Mucosa of rectum (tissue), 2 donors: ENCODE data around the gene SLC30A10.

Experiments
- H3K27ac ChIP-seq, 2 donors: one replicate each; pipeline ENCODE4 v1.7.0; 2013; ENCODE audit warnings: inconsistent platforms in 2 of 2, low read depth in 2 of 2, low read length in 2 of 2
- H3K27me3 ChIP-seq, 2 donors: one replicate each; pipeline ENCODE4 v1.7.0; 2013; ENCODE audit warnings: low read length in 2 of 2; ENCODE audit not compliant: control insufficient read depth in 2 of 2, insufficient read depth in 2 of 2
- H3K36me3 ChIP-seq, 2 donors: one replicate each; pipeline ENCODE4 v1.7.0; 2013; ENCODE audit warnings: low read length in 2 of 2; ENCODE audit not compliant: control insufficient read depth in 2 of 2, insufficient read depth in 2 of 2
- H3K4me1 ChIP-seq, 2 donors: one replicate each; pipeline ENCODE4 v1.7.0; 2013; ENCODE audit warnings: low read length in 2 of 2, mild to moderate bottlenecking in 1 of 2; ENCODE audit not compliant: control insufficient read depth in 2 of 2, insufficient read depth in 2 of 2
- H3K4me3 ChIP-seq, 2 donors: one replicate each; pipeline ENCODE4 v1.7.0; 2013; ENCODE audit warnings: low read length in 2 of 2
- H3K9ac ChIP-seq, 2 donors: one replicate each; pipeline ENCODE4 v1.7.0; 2013; ENCODE audit warnings: low read length in 2 of 2, low read depth in 1 of 2, mild to moderate bottlenecking in 1 of 2
- H3K9me3 ChIP-seq, 2 donors: one replicate each; pipeline ENCODE4 v1.7.0; 2013; ENCODE audit warnings: low read length in 2 of 2; ENCODE audit not compliant: control insufficient read depth in 2 of 2
- donor health status: healthy.
- donor health status: Normal muscosa, but diverticular disease.

Gene SLC30A10

GRCh38 chr1:219931033-219931432 lies 2.7 kb upstream of the SLC30A10 start:
- H3K9ac ChIP-seq: no peak overlapping the region
- H3K9me3 ChIP-seq: no peaks in the 10 kb centered on the region
- peaks cover 24 to 38% of the 10 kb centered on the region in 2 donors for H3K27me3 ChIP-seq
- H3K4me1 ChIP-seq: peaks cover 7 to 8% of the 10 kb centered on the region in 2 donors
- no peaks in the 10 kb centered on the region for H3K36me3 ChIP-seq
- no peak overlapping the region for H3K27ac ChIP-seq
- no peak overlapping the region for H3K4me3 ChIP-seq

DNA sequence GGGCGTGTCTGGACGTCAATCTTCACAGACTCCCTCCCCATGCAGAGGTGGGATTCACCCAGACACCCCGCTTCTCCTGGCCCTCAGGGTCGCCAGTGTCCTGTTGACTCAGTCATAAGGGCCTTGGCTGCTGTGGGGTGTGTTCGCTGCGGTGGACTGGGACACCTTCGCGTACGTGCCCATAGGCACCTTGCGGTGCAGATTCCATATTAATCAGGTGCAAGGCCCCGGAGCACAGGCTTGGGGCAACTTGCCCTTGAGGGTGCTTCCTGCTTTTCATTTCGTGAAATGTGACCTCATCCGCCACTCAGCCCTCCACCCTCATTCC lies 398 bp upstream of the SLC30A10 start:
- H3K4me1 ChIP-seq: peaks cover 8 to 12% of the 10 kb centered on the region in 2 donors
- peaks cover 24 to 36% of the 10 kb centered on the region in 2 donors for H3K27me3 ChIP-seq
- H3K9me3 ChIP-seq: no peaks in the 10 kb centered on the region
- peak overlapping the region; percentile 41 to 65 for H3K27ac ChIP-seq
- no peak overlapping the region for H3K9ac ChIP-seq
- H3K36me3 ChIP-seq: no peaks in the 10 kb centered on the region
- H3K4me3 ChIP-seq: peak overlapping the region; percentile 41 to 58

DNA sequence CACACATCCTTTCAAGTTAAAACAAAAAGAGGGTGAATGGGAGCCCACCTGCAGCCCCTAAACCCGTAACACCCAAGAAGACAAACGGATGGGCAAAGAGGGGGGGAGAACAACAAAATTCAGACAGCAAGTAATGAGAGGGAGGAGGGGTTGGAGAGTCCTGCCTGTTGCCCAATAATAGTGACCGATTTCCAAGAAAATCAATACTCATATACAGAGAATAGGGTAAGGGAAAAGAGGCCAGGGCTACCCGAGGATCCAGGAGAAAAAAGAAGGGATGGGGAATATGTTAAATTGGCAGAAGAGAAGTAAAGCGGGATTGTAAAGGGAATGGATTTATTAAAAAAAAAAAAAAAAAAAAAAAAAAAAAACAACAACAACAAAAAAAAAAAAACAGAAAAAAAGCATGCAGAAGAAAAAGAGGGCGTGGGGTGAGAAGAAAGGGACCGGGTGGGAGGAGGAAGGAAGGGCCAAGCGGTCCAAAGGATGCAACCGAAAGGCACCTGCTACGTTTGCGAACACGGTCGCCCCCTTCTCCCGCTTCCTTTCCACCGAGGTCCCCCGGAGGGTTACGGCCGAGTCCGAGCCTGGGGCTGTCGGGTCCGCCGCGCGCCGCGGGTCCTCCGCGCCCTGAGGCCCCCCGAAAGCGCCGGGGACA lies 930 bp downstream of the SLC30A10 start:
- peaks cover 26 to 41% of the 10 kb centered on the region in 2 donors for H3K27me3 ChIP-seq
- peak overlapping the region in 1 of 2 donors; percentile 47 for H3K9ac ChIP-seq
- H3K4me3 ChIP-seq: peak overlapping the region; percentile 58 to 68
- H3K4me1 ChIP-seq: peaks cover 8 to 12% of the 10 kb centered on the region in 2 donors
- no peaks in the 10 kb centered on the region for H3K9me3 ChIP-seq
- peaks cover 0 to under 1% of the 10 kb centered on the region in 2 donors for H3K36me3 ChIP-seq
- peak overlapping the region; percentile 58 to 75 for H3K27ac ChIP-seq

DNA sequence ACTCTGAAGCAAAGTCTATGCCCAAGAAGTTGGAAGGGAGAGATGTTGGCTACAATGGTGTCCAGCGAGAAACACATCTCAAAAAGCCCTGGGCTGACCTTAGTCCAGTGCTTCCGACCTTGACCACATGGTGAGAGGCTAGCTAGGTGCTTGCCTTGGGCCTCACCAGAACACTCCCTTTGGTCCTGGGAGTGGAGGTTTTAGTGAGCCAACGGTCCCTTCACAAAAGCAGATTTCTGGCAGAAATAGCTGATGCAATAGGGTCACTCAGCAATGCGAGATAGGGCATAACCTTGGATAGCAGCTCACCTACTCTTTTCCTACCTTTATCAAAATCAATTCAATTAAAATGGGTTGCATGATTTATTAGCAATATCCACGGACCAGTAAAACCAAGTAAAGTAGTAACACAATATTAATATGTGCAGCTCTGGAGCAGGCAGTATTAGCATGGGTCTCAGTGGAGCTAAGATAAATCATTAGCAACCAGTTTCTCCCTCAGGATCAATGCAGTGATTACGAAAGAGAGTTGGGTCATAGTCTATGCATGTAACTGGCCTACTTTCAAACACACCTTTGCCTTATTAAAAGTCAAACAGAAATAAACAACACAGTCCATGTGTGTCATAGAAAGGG lies 1.9 kb downstream of the SLC30A10 start:
- Histone ChIP-seq H3K9me3 (no peaks in the 10 kb centered on the region), H3K9ac (no peak overlapping the region), H3K4me1 (peaks cover 8 to 12% of the 10 kb centered on the region in 2 donors), H3K4me3 (peak overlapping the region; percentile 58 to 60), H3K27me3 (peaks cover 30 to 44% of the 10 kb centered on the region in 2 donors), H3K36me3 (peaks cover 0 to 2% of the 10 kb centered on the region in 2 donors), H3K27ac (no peak overlapping the region)

- peaks cover 28 to 45% of the 10 kb centered on the region in 2 donors for H3K27me3 ChIP-seq
- H3K4me1 ChIP-seq: peaks cover 8 to 12% of the 10 kb centered on the region in 2 donors
- peak overlapping the region in 1 of 2 donors; percentile 31 for H3K9ac ChIP-seq
- H3K9me3 ChIP-seq: no peaks in the 10 kb centered on the region
- H3K36me3 ChIP-seq: peaks cover 0 to 2% of the 10 kb centered on the region in 2 donors
- peak overlapping the region; percentile 45 to 72 for H3K27ac ChIP-seq
- no peak overlapping the region for H3K4me3 ChIP-seq
Observed at GRCh38 chr1:219924342-219924741, 4.0 kb downstream of the SLC30A10 start.

DNA sequence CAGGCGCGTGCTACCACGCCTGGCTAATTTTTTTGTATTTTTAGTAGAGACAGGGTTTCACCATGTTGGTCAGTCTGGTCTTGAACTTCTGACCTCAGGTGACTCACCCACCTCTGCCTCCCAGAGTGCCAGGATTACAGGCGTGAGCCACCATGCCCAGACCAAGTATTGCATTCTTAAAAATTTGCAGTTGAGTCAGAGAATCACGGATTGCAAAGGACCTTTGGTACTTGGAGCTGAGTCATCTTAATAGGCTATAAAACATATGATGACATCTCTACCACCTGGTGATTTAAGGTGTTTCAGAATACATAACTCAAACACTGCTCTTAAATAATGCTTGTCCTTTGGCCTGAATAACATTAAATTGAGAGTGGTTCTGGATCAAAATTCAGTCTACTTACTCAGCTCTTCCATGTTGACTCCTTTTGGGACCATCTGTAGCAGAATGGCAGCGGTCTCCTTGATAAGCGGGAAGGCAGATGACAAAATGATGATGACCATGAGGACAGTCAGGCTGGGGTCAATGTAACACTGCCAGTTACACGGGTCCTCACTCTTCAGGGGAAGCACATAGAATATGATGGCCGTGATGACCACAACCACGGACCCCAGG lies 10.4 kb downstream of the SLC30A10 start:
- peaks cover 0 to 4% of the 10 kb centered on the region in 2 donors for H3K4me1 ChIP-seq
- H3K9me3 ChIP-seq: no peaks in the 10 kb centered on the region
- H3K4me3 ChIP-seq: no peak overlapping the region
- H3K9ac ChIP-seq: no peak overlapping the region
- peaks cover 10 to 30% of the 10 kb centered on the region in 2 donors for H3K27me3 ChIP-seq
- H3K36me3 ChIP-seq: peaks cover 0 to 2% of the 10 kb centered on the region in 2 donors
- H3K27ac ChIP-seq: peak overlapping the region in 1 of 2 donors; percentile 14

DNA sequence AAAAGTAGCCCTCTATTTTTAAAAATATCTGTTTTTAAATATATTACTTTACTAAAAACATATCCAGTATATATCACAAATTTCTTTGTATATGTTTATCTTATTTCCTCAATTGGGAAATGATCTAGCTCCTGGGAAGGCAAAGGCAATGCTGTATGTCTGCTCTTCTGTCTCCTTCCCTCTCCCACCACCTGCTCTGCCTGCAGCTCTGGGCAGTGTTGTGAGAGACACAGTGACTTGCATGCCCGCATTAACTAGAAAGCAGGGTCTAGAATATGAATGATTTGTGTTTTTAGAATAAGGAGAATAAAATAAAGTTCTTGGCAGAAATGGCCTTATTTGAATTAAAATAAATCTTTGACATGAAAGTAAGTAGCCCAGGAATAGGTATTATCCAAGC lies 11.1 kb downstream of the SLC30A10 start:
- Histone ChIP-seq H3K9ac (no peak overlapping the region), H3K27me3 (peaks cover 8 to 24% of the 10 kb centered on the region in 2 donors), H3K4me1 (peaks cover 0 to 4% of the 10 kb centered on the region in 2 donors), H3K27ac (no peak overlapping the region), H3K4me3 (no peak overlapping the region), H3K9me3 (no peaks in the 10 kb centered on the region), H3K36me3 (peaks cover 0 to under 1% of the 10 kb centered on the region in 2 donors)

- Histone ChIP-seq H3K9me3 (no peaks in the 10 kb centered on the region), H3K36me3 (no peaks in the 10 kb centered on the region), H3K4me3 (no peak overlapping the region), H3K27ac (no peak overlapping the region), H3K4me1 (peaks cover 0 to 4% of the 10 kb centered on the region in 2 donors), H3K9ac (no peak overlapping the region), H3K27me3 (peaks cover 8 to 23% of the 10 kb centered on the region in 2 donors)
Observed at GRCh38 chr1:219916257-219916656, 12.1 kb downstream of the SLC30A10 start.

DNA sequence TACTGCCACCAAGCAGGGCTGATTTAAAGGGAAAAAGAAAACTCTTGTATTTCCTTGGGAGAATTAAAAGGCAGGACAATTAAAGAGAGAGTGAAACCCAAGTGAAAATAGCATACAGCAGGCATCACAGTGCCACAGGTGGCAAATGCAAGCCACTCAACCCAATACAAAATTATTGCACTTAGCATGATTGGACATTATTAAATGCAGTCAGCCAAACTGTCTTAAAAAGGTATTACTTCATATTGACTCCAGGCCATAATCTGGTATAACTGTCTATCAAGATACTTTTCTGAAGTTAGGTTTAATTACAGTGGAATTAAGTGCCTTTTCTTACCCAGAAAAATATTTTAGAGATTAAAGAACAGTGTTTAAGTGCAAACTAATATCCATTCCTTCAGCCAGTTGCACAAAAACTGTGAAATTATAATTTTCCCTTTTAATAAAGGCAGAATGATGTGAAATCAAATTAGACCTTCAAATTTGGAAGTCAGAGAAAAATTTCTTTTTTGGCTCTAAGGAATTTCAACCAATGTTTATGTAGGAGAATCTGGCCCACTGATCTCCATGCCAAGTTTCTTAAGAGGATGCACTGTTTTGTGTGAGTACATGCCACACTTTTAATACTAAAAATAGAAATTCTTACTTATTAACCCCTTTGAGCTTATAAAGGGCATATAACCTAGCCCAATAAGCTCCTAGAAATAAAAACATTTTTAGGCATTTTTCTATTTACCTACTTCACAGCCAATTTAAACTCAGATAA lies 15.2 kb downstream of the SLC30A10 start:
- Histone ChIP-seq H3K4me3 (no peak overlapping the region), H3K9ac (no peak overlapping the region), H3K27me3 (peaks cover 8 to 27% of the 10 kb centered on the region in 2 donors), H3K27ac (no peak overlapping the region), H3K4me1 (peaks cover 0 to 2% of the 10 kb centered on the region in 2 donors), H3K36me3 (no peaks in the 10 kb centered on the region), H3K9me3 (no peaks in the 10 kb centered on the region)
